Activated naive CD4-positive, alpha-beta T cell treated with anti-CD3 and anti-CD28 coated beads, Interleukin-2, amount 10 ng/mL, durations not matched to agents 7 days and 5 days (primary cell): ENCODE results near the gene SOX9.

Experiments used
- CTCF ChIA-PET: fragments of 350-600 bp; sonication (Branson Sonifier 250); formaldehyde crosslinking; loops from one replicate; lab custom pipeline; 2021; ENCODE audit warnings: antibody characterized with exemption; lab: Charles Lee
- DNase-seq: peaks from one replicate; pipeline ENCODE4 v3.0.0-alpha.2; 2020
- H3K27ac Mint-ChIP-seq: one replicate; pipeline ENCODE4 v1.8.0; 2021; ENCODE audit warnings: mild to moderate bottlenecking, moderate library complexity, mixed read lengths
- H3K27me3 Mint-ChIP-seq: one replicate; pipeline ENCODE4 v1.8.0; 2021; ENCODE audit warnings: mild to moderate bottlenecking, mixed read lengths
- H3K36me3 Mint-ChIP-seq: one replicate; pipeline ENCODE4 v1.8.0; 2021; ENCODE audit warnings: mixed read lengths
- H3K4me1 Mint-ChIP-seq: one replicate; pipeline ENCODE4 v1.8.0; 2021; ENCODE audit warnings: mixed read lengths
- H3K4me3 Mint-ChIP-seq: one replicate; pipeline ENCODE4 v1.8.0; 2021; ENCODE audit warnings: mild to moderate bottlenecking, moderate library complexity, mixed read lengths
- H3K9me3 Mint-ChIP-seq: one replicate; pipeline ENCODE4 v1.8.0; 2021; ENCODE audit warnings: mixed read lengths

Gene SOX9

DNA sequence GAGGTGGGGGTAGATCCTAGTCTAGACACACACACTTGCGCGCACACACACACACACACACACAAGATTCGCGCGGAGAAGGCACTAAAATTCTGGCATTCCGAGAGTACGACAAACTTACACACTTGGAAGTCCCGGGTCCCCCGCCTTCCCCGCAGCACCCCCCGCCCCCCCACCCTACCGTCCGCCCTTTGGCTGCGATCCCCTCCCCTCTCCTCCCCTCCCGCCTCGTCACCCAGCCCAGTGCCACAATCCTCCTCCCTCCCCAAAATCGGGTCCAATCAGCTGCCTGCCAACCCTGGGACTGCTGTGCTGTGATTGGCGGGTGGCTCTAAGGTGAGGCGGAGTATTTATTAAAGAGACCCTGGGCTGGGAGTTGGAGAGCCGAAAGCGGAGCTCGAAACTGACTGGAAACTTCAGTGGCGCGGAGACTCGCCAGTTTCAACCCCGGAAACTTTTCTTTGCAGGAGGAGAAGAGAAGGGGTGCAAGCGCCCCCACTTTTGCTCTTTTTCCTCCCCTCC is at the start of gene SOX9:
SOX9 (plus strand) TSS at position 379 of the 522 bp plus-strand sequence. CDS start 372 bp downstream, outside the sequence.
- peaks cover 3% of the 10 kb centered on the region for H3K9me3 Mint-ChIP-seq
- CTCF ChIA-PET: no interaction called here
- H3K4me1 Mint-ChIP-seq: no peaks in the 10 kb centered on the region
- H3K36me3 Mint-ChIP-seq: peaks cover 9% of the 10 kb centered on the region
- peak within 1 kb of the TSS; percentile 46 for H3K27ac Mint-ChIP-seq
- H3K4me3 Mint-ChIP-seq: no peak within 1 kb of the TSS
- peaks cover 88% of the 10 kb centered on the region for H3K27me3 Mint-ChIP-seq
- no peak for DNase-seq

GRCh38 chr17:72071330-72071729 is 49.5 kb upstream of the SOX9 start:
- CTCF ChIA-PET: no interaction called here
- no peaks in the 10 kb centered on the region for H3K36me3 Mint-ChIP-seq

GRCh38 chr17:72075995-72076677 is 44.7 kb upstream of the SOX9 start:
- Mint-ChIP-seq H3K9me3 (peaks cover 11% of the 10 kb centered on the region), H3K4me1 (peaks cover 2% of the 10 kb centered on the region), H3K27me3 (no peaks in the 10 kb centered on the region), H3K27ac (no peak overlapping the region), H3K36me3 (no peaks in the 10 kb centered on the region), H3K4me3 (no peak overlapping the region)
- DNase-seq: no peak
- CTCF ChIA-PET: no interaction called here

More at GRCh38 chr17:72071330-72071729, 49.5 kb upstream of the SOX9 start:
- no peaks in the 10 kb centered on the region for H3K27me3 Mint-ChIP-seq
- no peak overlapping the region for H3K27ac Mint-ChIP-seq
- H3K4me1 Mint-ChIP-seq: no peaks in the 10 kb centered on the region
- H3K4me3 Mint-ChIP-seq: no peak overlapping the region
- no peaks in the 10 kb centered on the region for H3K9me3 Mint-ChIP-seq
- DNase-seq: no peak

GRCh38 chr17:72076678-72077030 is 44.2 kb upstream of the SOX9 start:
- peaks cover 2% of the 10 kb centered on the region for H3K4me1 Mint-ChIP-seq
- no peak overlapping the region for H3K4me3 Mint-ChIP-seq
- no peak for DNase-seq
- H3K27ac Mint-ChIP-seq: no peak overlapping the region
- no peaks in the 10 kb centered on the region for H3K27me3 Mint-ChIP-seq
- CTCF ChIA-PET: no interaction called here
- H3K36me3 Mint-ChIP-seq: no peaks in the 10 kb centered on the region
- peaks cover 11% of the 10 kb centered on the region for H3K9me3 Mint-ChIP-seq

DNA sequence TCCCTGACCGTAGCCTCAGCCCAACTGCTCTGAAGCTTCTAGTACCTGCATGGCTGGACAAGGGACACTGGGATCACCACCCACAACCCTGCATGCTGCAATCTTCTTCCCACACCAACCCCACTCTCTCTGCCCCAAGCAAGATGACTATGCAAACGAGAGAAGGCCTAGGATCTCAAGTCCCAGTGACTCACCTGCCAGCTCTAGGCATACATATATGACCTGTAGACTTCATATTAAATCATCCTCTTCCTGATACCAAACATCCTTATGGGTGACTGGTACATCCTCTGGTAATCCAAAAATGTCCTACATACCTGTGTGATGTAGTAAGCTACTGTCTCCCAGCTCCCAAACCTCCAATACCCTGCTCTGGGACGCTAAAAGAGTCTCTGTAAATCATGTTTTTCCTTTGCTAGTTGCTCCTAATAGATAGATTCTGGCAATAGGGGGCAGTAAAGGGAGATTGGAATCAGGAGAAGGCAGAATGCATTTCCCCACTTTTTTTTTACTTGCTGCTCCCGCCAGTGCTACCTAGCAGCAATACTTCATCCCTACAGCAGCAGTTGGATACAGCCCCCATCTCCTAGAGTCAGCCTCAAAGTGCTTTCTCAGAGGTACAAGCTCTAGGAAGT is 43.4 kb upstream of the SOX9 start:
- H3K36me3 Mint-ChIP-seq: no peaks in the 10 kb centered on the region
- DNase-seq: no peak
- H3K27ac Mint-ChIP-seq: no peak overlapping the region
- peaks cover 2% of the 10 kb centered on the region for H3K4me1 Mint-ChIP-seq
- CTCF ChIA-PET: no interaction called here
- H3K27me3 Mint-ChIP-seq: no peaks in the 10 kb centered on the region
- peaks cover 11% of the 10 kb centered on the region for H3K9me3 Mint-ChIP-seq
- H3K4me3 Mint-ChIP-seq: no peak overlapping the region

DNA sequence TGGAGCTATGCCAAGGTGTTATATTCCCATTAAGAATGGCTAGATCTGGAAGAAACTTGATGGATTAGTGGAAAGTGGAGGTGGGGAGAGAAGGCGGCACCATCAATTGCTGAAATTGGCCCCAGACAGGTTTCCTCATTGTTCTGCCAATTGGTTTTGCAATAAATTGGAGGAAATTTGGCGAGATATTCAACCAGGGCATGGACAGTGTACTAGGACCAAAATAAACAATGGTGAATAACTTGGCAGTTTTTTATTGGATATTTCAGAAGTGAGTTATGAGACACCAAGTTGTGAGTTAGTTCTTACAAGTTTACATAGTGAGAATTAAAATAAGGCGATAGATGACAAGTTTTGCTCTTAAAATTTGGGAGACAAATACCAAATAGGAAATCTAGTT is 41.1 kb upstream of the SOX9 start:
- CTCF ChIA-PET: no interaction called here
- no peak overlapping the region for H3K4me3 Mint-ChIP-seq

GRCh38 chr17:72087876-72088275 is 32.9 kb upstream of the SOX9 start:
- H3K4me3 Mint-ChIP-seq: no peak overlapping the region
- peaks cover 2% of the 10 kb centered on the region for H3K9me3 Mint-ChIP-seq
- no peak overlapping the region for H3K27ac Mint-ChIP-seq
- CTCF ChIA-PET: no interaction called here
- no peaks in the 10 kb centered on the region for H3K36me3 Mint-ChIP-seq
- no peaks in the 10 kb centered on the region for H3K27me3 Mint-ChIP-seq
- no peak for DNase-seq
- H3K4me1 Mint-ChIP-seq: no peaks in the 10 kb centered on the region

More for the DNA sequence above, 41.1 kb upstream of the SOX9 start:
- no peak overlapping the region for H3K27ac Mint-ChIP-seq
- H3K9me3 Mint-ChIP-seq: peaks cover 11% of the 10 kb centered on the region
- H3K36me3 Mint-ChIP-seq: no peaks in the 10 kb centered on the region
- H3K4me1 Mint-ChIP-seq: peaks cover 2% of the 10 kb centered on the region
- DNase-seq: no peak
- H3K27me3 Mint-ChIP-seq: no peaks in the 10 kb centered on the region

GRCh38 chr17:72089453-72089987 is 31.3 kb upstream of the SOX9 start:
- H3K27ac Mint-ChIP-seq: no peak overlapping the region
- no peak overlapping the region for H3K4me3 Mint-ChIP-seq
- DNase-seq: no peak
- CTCF ChIA-PET: no interaction called here
- H3K4me1 Mint-ChIP-seq: no peaks in the 10 kb centered on the region
- H3K36me3 Mint-ChIP-seq: no peaks in the 10 kb centered on the region
- H3K27me3 Mint-ChIP-seq: no peaks in the 10 kb centered on the region
- H3K9me3 Mint-ChIP-seq: peaks cover 2% of the 10 kb centered on the region

GRCh38 chr17:72090108-72090507 is 30.7 kb upstream of the SOX9 start:
- Mint-ChIP-seq H3K27ac (no peak overlapping the region), H3K4me3 (no peak overlapping the region), H3K27me3 (no peaks in the 10 kb centered on the region), H3K36me3 (no peaks in the 10 kb centered on the region), H3K9me3 (peaks cover 2% of the 10 kb centered on the region), H3K4me1 (no peaks in the 10 kb centered on the region)
- CTCF ChIA-PET: no interaction called here
- no peak for DNase-seq

- Mint-ChIP-seq H3K27ac (no peak overlapping the region), H3K36me3 (no peaks in the 10 kb centered on the region), H3K9me3 (peaks cover 2% of the 10 kb centered on the region), H3K4me1 (no peaks in the 10 kb centered on the region), H3K27me3 (no peaks in the 10 kb centered on the region), H3K4me3 (no peak overlapping the region)
- DNase-seq: no peak
- CTCF ChIA-PET: no interaction called here
These were observed 28.0 kb upstream of the SOX9 start for GRCh38 chr17:72092710-72093322.

DNA sequence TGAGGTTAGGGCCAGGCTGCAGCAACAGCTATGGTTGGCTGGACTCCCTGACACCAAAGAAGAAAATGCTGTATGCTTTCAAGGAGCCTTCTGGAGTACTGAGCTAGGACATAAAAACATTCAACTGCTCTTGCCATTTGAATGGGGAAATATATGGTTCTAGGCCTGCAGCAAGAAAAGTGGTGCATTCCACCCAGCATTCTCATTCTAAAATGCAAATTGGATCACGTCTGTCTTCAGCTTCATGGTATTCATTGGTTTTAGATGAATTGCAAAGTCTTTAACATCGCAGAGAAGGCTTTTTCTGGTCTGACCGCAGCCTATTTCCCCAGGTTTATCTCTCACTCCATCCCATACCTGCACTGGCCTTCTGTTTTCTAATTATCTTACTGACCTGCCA is 27.1 kb upstream of the SOX9 start:
- no peaks in the 10 kb centered on the region for H3K27me3 Mint-ChIP-seq
- H3K9me3 Mint-ChIP-seq: peaks cover 4% of the 10 kb centered on the region
- no peak for DNase-seq
- no peaks in the 10 kb centered on the region for H3K4me1 Mint-ChIP-seq
- H3K4me3 Mint-ChIP-seq: no peak overlapping the region
- no peaks in the 10 kb centered on the region for H3K36me3 Mint-ChIP-seq
- CTCF ChIA-PET: no interaction called here
- no peak overlapping the region for H3K27ac Mint-ChIP-seq

DNA sequence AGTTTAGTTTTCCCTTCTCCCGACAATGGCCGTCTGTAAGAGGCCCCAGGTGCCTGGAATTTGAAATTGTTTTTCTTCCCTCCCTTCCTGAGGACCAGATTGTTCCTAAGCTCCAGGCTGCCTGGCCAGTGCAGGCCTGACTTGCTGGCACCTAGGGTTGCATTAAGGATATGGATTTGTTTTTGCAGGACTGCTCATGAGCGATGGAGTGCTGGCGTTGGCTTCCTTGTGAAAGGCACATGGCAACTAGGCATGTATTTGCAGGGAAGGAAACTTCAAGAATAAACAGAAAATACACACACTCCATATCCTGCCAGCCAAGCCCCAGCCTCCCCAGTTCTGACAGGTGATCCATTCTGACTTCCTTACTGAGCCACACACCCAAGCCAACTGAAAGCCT is 25.5 kb upstream of the SOX9 start:
- Mint-ChIP-seq H3K4me3 (no peak overlapping the region), H3K4me1 (no peaks in the 10 kb centered on the region), H3K27me3 (no peaks in the 10 kb centered on the region), H3K9me3 (peaks cover 2% of the 10 kb centered on the region), H3K36me3 (no peaks in the 10 kb centered on the region), H3K27ac (no peak overlapping the region)
- CTCF ChIA-PET: no interaction called here
- DNase-seq: no peak

DNA sequence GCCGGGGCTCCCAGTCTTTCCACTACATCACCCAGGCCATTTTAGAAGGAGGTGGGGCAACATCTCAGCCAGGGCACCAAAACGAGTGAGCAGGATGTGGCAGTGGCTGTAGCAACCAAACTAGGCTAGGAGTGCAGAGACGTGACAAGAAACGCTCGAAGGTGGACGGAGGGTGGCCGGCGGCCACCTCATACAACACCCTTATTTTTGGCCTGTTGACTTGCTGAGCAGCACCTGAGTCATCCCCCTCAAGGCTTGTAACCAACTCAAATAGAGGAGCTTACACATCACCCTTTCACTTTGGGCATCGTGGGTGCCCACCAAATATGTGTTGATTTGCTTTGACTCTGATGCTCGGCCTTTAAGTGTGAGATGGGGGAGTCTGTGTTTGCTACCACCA is 23.7 kb upstream of the SOX9 start:
- no peak overlapping the region for H3K4me3 Mint-ChIP-seq
- CTCF ChIA-PET: no interaction called here
- no peaks in the 10 kb centered on the region for H3K4me1 Mint-ChIP-seq
- H3K27ac Mint-ChIP-seq: no peak overlapping the region
- no peaks in the 10 kb centered on the region for H3K36me3 Mint-ChIP-seq
- no peaks in the 10 kb centered on the region for H3K27me3 Mint-ChIP-seq
- peaks cover 2% of the 10 kb centered on the region for H3K9me3 Mint-ChIP-seq
- DNase-seq: no peak

- H3K4me1 Mint-ChIP-seq: no peaks in the 10 kb centered on the region
- DNase-seq: no peak
- H3K36me3 Mint-ChIP-seq: no peaks in the 10 kb centered on the region
- no peak overlapping the region for H3K4me3 Mint-ChIP-seq
- H3K9me3 Mint-ChIP-seq: peaks cover 3% of the 10 kb centered on the region
- CTCF ChIA-PET: no interaction called here
- H3K27me3 Mint-ChIP-seq: no peaks in the 10 kb centered on the region
- H3K27ac Mint-ChIP-seq: no peak overlapping the region
These were observed 20.9 kb upstream of the SOX9 start for GRCh38 chr17:72099919-72100318.
